Mesendoderm (in vitro differentiated cells): ENCODE results near the gene TTC1.

Source experiments
- DNase-seq: peaks from one replicate; pipeline ENCODE4 v3.0.0; 2013
- H2AK5ac ChIP-seq: 2 replicates; pipeline ENCODE4 v1.6.1; 2013; ENCODE audit warnings: low read length, inconsistent platforms
- H2BK120ac ChIP-seq: 2 replicates; pipeline ENCODE4 v1.6.1; 2013; ENCODE audit warnings: low read depth, mild to moderate bottlenecking, low read length, moderate library complexity, mixed read lengths
- H2BK15ac ChIP-seq: replicated peaks from 2 replicates; pipeline ENCODE4 v1.6.1; 2013; ENCODE audit warnings: low read depth, mild to moderate bottlenecking, moderate library complexity
- H2BK5ac ChIP-seq: 2 replicates; pipeline ENCODE4 v1.6.1; 2013; ENCODE audit warnings: low read length, inconsistent platforms
- H3K18ac ChIP-seq: 2 replicates; pipeline ENCODE4 v1.6.1; 2013; ENCODE audit warnings: mild to moderate bottlenecking, low read length, mixed read lengths
- H3K23ac ChIP-seq: one replicate; pipeline ENCODE4 v1.6.1; 2013; ENCODE audit warnings: low read length
- H3K27ac ChIP-seq: 2 replicates; pipeline ENCODE4 v1.5.1; 2013; ENCODE audit warnings: low read depth, mild to moderate bottlenecking, inconsistent platforms, low read length, moderate library complexity
- H3K27me3 ChIP-seq: 2 replicates; pipeline ENCODE4 v1.6.1; 2013; ENCODE audit warnings: low read length, control low read depth, mild to moderate bottlenecking, inconsistent platforms; ENCODE audit not compliant: insufficient read depth, poor library complexity
- H3K36me3 ChIP-seq: 2 replicates; pipeline ENCODE4 v1.6.1; 2013; ENCODE audit warnings: low read length, inconsistent platforms; ENCODE audit not compliant: control insufficient read depth, insufficient read depth
- H3K4ac ChIP-seq: one replicate; pipeline ENCODE4 v1.6.1; 2013; ENCODE audit warnings: low read depth, mild to moderate bottlenecking, low read length, moderate library complexity
- H3K4me1 ChIP-seq: 2 replicates; pipeline ENCODE4 v1.6.1; 2013; ENCODE audit warnings: low read depth, low read length, inconsistent platforms; ENCODE audit not compliant: control insufficient read depth
- H3K4me2 ChIP-seq: 2 replicates; pipeline ENCODE4 v1.6.1; 2013; ENCODE audit warnings: low read length
- H3K4me3 ChIP-seq: 2 replicates; pipeline ENCODE4 v1.5.1; 2013; ENCODE audit warnings: mild to moderate bottlenecking, low read length
- H3K56ac ChIP-seq: one replicate; pipeline ENCODE4 v1.6.1; 2013; ENCODE audit warnings: low read length
- H3K79me1 ChIP-seq: 2 replicates; pipeline ENCODE4 v1.6.1; 2013; ENCODE audit warnings: low read length, inconsistent platforms
- H3K79me2 ChIP-seq: 2 replicates; pipeline ENCODE4 v1.6.1; 2013; ENCODE audit warnings: mild to moderate bottlenecking, low read length; ENCODE audit not compliant: control insufficient read depth, insufficient read depth
- H3K9ac ChIP-seq: 2 replicates; pipeline ENCODE4 v1.6.1; 2013; ENCODE audit warnings: low read length, inconsistent platforms
- H4K5ac ChIP-seq: one replicate; pipeline ENCODE4 v1.6.1; 2013; ENCODE audit warnings: low read length
- H4K8ac ChIP-seq: one replicate; pipeline ENCODE4 v1.6.1; 2013; ENCODE audit warnings: low read depth, mild to moderate bottlenecking, control low read depth, low read length, moderate library complexity
- WGBS: extraction: QIAGEN DNeasy Blood & Tissue Kit; methylation state at CpG from one replicate; pipeline ENCODE4 v1.1.7; 2013; ENCODE audit warnings: low lambda C conversion rate, missing lambda C conversion rate; ENCODE audit not compliant: insufficient coverage; ENCODE audit errors: extremely low coverage; 5-methylcytosine and 5-hydroxymethylcytosine counted together

Gene TTC1

GRCh38 chr5:159990506-159990905, 18.4 kb upstream of the TTC1 start:
- Histone ChIP-seq H3K4me1 (no peaks in the 10 kb centered on the region), H3K23ac (no peak overlapping the region), H4K5ac (no peak overlapping the region), H2AK5ac (no peak overlapping the region), H3K79me2 (no peaks in the 10 kb centered on the region), H3K4me2 (no peak overlapping the region), H3K9ac (no peak overlapping the region), H3K36me3 (no peaks in the 10 kb centered on the region), H3K27me3 (peaks cover 5% of the 10 kb centered on the region), H3K56ac (no peak overlapping the region), H3K18ac (no peak overlapping the region), H2BK5ac (no peak overlapping the region), H3K79me1 (no peaks in the 10 kb centered on the region), H2BK15ac (no peak overlapping the region), H3K4ac (no peak overlapping the region), H4K8ac (no peak overlapping the region), H3K4me3 (no peak overlapping the region), H3K27ac (no peak overlapping the region), H2BK120ac (no peak overlapping the region)
- WGBS, result no CpG with 5 or more reads among the region's 2 CpGs
- DNase-seq, result no peak

- H3K36me3 ChIP-seq, result no peaks in the 10 kb centered on the region
- H3K4me2 ChIP-seq, result no peak overlapping the region
- no peak for DNase-seq
- no peak overlapping the region for H3K9ac ChIP-seq
- H2BK120ac ChIP-seq, result no peak overlapping the region
- H3K23ac ChIP-seq, result no peak overlapping the region
- no peaks in the 10 kb centered on the region for H3K79me2 ChIP-seq
- H4K8ac ChIP-seq, result no peak overlapping the region
- H3K4ac ChIP-seq, result no peak overlapping the region
- H3K27me3 ChIP-seq, result no peaks in the 10 kb centered on the region
- H4K5ac ChIP-seq, result no peak overlapping the region
- H2AK5ac ChIP-seq, result no peak overlapping the region
- H3K4me1 ChIP-seq, result no peaks in the 10 kb centered on the region
- no peaks in the 10 kb centered on the region for H3K79me1 ChIP-seq
- H3K18ac ChIP-seq, result no peak overlapping the region
- H2BK15ac ChIP-seq, result no peak overlapping the region
- no peak overlapping the region for H3K56ac ChIP-seq
- no CpG with 5 or more reads among the region's 1 CpG for WGBS
- no peak overlapping the region for H3K27ac ChIP-seq
- no peak overlapping the region for H3K4me3 ChIP-seq
- no peak overlapping the region for H2BK5ac ChIP-seq
These were observed 16.4 kb upstream of the TTC1 start for GRCh38 chr5:159992566-159992965.

GRCh38 chr5:159993194-159993593, 15.7 kb upstream of the TTC1 start:
- Histone ChIP-seq H2BK120ac (no peak overlapping the region), H4K5ac (no peak overlapping the region), H3K56ac (no peak overlapping the region), H3K4ac (no peak overlapping the region), H3K4me1 (no peaks in the 10 kb centered on the region), H2AK5ac (no peak overlapping the region), H3K27ac (no peak overlapping the region), H2BK15ac (no peak overlapping the region), H3K23ac (no peak overlapping the region), H3K27me3 (no peaks in the 10 kb centered on the region), H4K8ac (no peak overlapping the region), H3K4me3 (no peak overlapping the region), H3K79me1 (no peaks in the 10 kb centered on the region), H3K4me2 (no peak overlapping the region), H2BK5ac (no peak overlapping the region), H3K79me2 (no peaks in the 10 kb centered on the region), H3K18ac (no peak overlapping the region), H3K36me3 (no peaks in the 10 kb centered on the region), H3K9ac (no peak overlapping the region)
- no CpG with 5 or more reads among the region's 2 CpGs for WGBS
- no peak for DNase-seq

- Histone ChIP-seq H3K4me3 (no peak overlapping the region), H2BK15ac (no peak overlapping the region), H3K79me1 (no peaks in the 10 kb centered on the region), H2BK5ac (no peak overlapping the region), H3K4me1 (no peaks in the 10 kb centered on the region), H3K27me3 (no peaks in the 10 kb centered on the region), H2BK120ac (no peak overlapping the region), H3K56ac (no peak overlapping the region), H4K5ac (no peak overlapping the region), H3K18ac (no peak overlapping the region), H3K23ac (no peak overlapping the region), H3K9ac (no peak overlapping the region), H2AK5ac (no peak overlapping the region), H3K27ac (no peak overlapping the region), H3K79me2 (no peaks in the 10 kb centered on the region), H3K4ac (no peak overlapping the region), H4K8ac (no peak overlapping the region), H3K4me2 (no peak overlapping the region), H3K36me3 (no peaks in the 10 kb centered on the region)
- DNase-seq, result no peak
- WGBS, result no CpG with 5 or more reads among the region's 3 CpGs
These were observed 13.0 kb upstream of the TTC1 start for GRCh38 chr5:159995907-159996306.

GRCh38 chr5:160001457-160001856, 7.5 kb upstream of the TTC1 start:
- DNase-seq, result no peak
- Histone ChIP-seq H2BK5ac (no peak overlapping the region), H2BK15ac (no peak overlapping the region), H3K4me2 (no peak overlapping the region), H3K18ac (no peak overlapping the region), H3K23ac (no peak overlapping the region), H3K36me3 (no peaks in the 10 kb centered on the region), H3K4ac (no peak overlapping the region), H3K79me1 (no peaks in the 10 kb centered on the region), H3K9ac (no peak overlapping the region), H4K5ac (no peak overlapping the region), H3K56ac (no peak overlapping the region), H3K79me2 (no peaks in the 10 kb centered on the region), H3K27ac (no peak overlapping the region), H2BK120ac (no peak overlapping the region), H2AK5ac (no peak overlapping the region), H3K27me3 (no peaks in the 10 kb centered on the region), H4K8ac (no peak overlapping the region), H3K4me1 (no peaks in the 10 kb centered on the region), H3K4me3 (no peak overlapping the region)
- WGBS, result no CpG with 5 or more reads among the region's 3 CpGs

- Histone ChIP-seq H3K56ac (no peak overlapping the region), H2BK120ac (no peak overlapping the region), H3K18ac (no peak overlapping the region), H2AK5ac (no peak overlapping the region), H3K4ac (no peak overlapping the region), H3K4me3 (no peak overlapping the region), H3K36me3 (no peaks in the 10 kb centered on the region), H4K5ac (no peak overlapping the region), H4K8ac (no peak overlapping the region), H3K79me1 (peaks cover 10% of the 10 kb centered on the region), H3K23ac (no peak overlapping the region), H3K27me3 (no peaks in the 10 kb centered on the region), H3K79me2 (peaks cover 14% of the 10 kb centered on the region), H3K9ac (no peak overlapping the region), H2BK15ac (no peak overlapping the region), H3K4me2 (no peak overlapping the region), H3K4me1 (no peaks in the 10 kb centered on the region), H3K27ac (no peak overlapping the region), H2BK5ac (no peak overlapping the region)
- no CpG with 5 or more reads among the region's 3 CpGs for WGBS
- no peak for DNase-seq
These were observed 1.4 kb upstream of the TTC1 start for GRCh38 chr5:160007514-160007913.
